ENCODE results near the gene CPNE5. TPM values are rescaled to one million over a fixed set of nuclear protein-coding genes. Genes with fewer than 3 reads are reported as not detected.

The CPNE5 gene
- total RNA-seq, 2 donors from 2014 or later = 3.9 to 64.5 TPM

GRCh38 chr6:36884610-36885009 is 45.4 kb upstream of the CPNE5 start:
- no peak for TF ChIP-seq POLR2AphosphoS5 (IDR thresholded peaks at IDR 0.05)
- DNase-seq (ENCODE audit: low spot score) = no peak
- no peaks in the 10 kb centered on the region for H3K9me3 ChIP-seq
- H3K36me3 ChIP-seq = no peaks in the 10 kb centered on the region
- H3K4me3 ChIP-seq = no peak overlapping the region
- no peak overlapping the region for H3K27ac ChIP-seq
- no peaks in the 10 kb centered on the region for H3K27me3 ChIP-seq (replicated peaks; ENCODE audit: insufficient read depth)
- whole genome bisulfite sequencing = 94% methylated on average over 3 of the region's 3 CpGs
- intact Hi-C loops (cut with DNase I) = loop anchor here (5.0 to 10.0 kb wide), 2 partner anchors 130 to 328 kb away; no protein-coding TSS in a partner anchor
- peaks cover 5% of the 10 kb centered on the region for H3K4me1 ChIP-seq (replicated peaks)

GRCh38 chr6:36875250-36875633 is 36.0 kb upstream of the CPNE5 start:
- Histone ChIP-seq H3K4me1 (replicated peaks) (no peaks in the 10 kb centered on the region), H3K27me3 (replicated peaks; ENCODE audit: insufficient read depth) (no peaks in the 10 kb centered on the region), H3K9me3 (no peaks in the 10 kb centered on the region), H3K27ac (peak overlapping the region; percentile 79 to 80), H3K36me3 (no peaks in the 10 kb centered on the region), H3K4me3 (peak overlapping the region; percentile 75 to 81)
- intact Hi-C loops (cut with DNase I) = no loop called here
- TF ChIP-seq POLR2AphosphoS5 (IDR thresholded peaks at IDR 0.05) (no peak), POLR2A (IDR thresholded peaks at IDR 0.05) (no peak)
- TF ChIP-seq, protein P1, sequence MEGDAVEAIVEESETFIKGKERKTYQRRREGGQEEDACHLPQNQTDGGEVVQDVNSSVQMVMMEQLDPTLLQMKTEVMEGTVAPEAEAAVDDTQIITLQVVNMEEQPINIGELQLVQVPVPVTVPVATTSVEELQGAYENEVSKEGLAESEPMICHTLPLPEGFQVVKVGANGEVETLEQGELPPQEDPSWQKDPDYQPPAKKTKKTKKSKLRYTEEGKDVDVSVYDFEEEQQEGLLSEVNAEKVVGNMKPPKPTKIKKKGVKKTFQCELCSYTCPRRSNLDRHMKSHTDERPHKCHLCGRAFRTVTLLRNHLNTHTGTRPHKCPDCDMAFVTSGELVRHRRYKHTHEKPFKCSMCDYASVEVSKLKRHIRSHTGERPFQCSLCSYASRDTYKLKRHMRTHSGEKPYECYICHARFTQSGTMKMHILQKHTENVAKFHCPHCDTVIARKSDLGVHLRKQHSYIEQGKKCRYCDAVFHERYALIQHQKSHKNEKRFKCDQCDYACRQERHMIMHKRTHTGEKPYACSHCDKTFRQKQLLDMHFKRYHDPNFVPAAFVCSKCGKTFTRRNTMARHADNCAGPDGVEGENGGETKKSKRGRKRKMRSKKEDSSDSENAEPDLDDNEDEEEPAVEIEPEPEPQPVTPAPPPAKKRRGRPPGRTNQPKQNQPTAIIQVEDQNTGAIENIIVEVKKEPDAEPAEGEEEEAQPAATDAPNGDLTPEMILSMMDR (IDR thresholded peaks at IDR 0.05) = no peak
- 28% methylated on average over 6 of the region's 6 CpGs for WGBS
- DNase-seq (ENCODE audit: low spot score) = no peak

DNA sequence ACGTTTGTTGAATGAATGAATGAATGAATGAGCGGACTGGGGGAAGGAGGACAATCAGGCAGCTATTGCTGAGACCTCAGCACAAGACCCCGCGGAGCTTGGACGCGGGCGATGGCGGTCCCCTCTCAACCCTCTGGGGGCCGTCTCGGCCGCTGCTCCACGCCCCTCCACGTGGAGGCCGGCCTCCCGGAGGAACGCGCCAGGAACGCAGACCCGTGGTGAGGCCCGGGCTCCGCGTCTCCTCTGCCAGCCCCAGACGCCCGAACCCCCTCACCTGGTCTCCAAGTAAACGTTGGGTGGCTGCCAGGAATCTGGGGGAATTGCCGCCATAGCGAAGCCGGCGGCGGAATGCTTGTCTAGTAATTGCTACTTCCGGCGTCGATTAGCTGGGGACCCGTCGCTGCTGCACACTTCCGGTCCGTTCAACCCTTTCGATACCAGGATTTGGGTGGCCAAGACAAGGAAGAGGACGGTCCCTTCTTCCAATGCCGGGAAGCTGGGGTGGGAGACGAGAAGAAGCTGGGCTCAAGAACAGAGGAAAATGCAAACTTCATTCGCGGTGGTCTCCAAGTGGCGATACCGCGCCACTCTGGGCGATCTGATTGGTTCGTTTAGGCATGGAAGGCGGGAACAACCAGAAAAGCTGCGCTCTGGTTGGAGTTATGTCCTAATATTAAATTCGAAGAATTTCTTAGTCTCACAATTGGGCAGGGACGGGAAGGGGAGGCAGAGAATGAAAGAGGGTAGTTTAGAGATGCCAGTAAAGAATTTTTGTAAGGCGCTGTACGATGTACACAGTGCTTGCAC is 35.4 kb upstream of the CPNE5 start, which contains the start of gene PPIL1:
TSS of gene PPIL1 (minus strand) at position 361 of the 807 bp plus-strand sequence. CDS start at position 330, 31 bp downstream.
- no peaks in the 10 kb centered on the region for H3K9me3 ChIP-seq
- DNase-seq (ENCODE audit: low spot score) = peak; percentile 75
- peak within 1 kb of the TSS; percentile 75 to 81 for H3K4me3 ChIP-seq
- no peaks in the 10 kb centered on the region for H3K4me1 ChIP-seq (replicated peaks)
- TF ChIP-seq, protein P1 (IDR thresholded peaks at IDR 0.05) = peak in 1 of 4 experiments; percentile 25
- peak; percentile 41 for TF ChIP-seq POLR2A (IDR thresholded peaks at IDR 0.05)
- TF ChIP-seq POLR2AphosphoS5 (IDR thresholded peaks at IDR 0.05) = peak; percentile 60
- H3K27ac ChIP-seq = peak within 1 kb of the TSS; percentile 79 to 80
- H3K36me3 ChIP-seq = no peaks in the 10 kb centered on the region
- intact Hi-C loops (cut with DNase I) = no loop called here
- no peaks in the 10 kb centered on the region for H3K27me3 ChIP-seq (replicated peaks; ENCODE audit: insufficient read depth)
- under 1% methylated on average over 54 of the region's 54 CpGs for WGBS

- 7% methylated on average over 11 of the region's 11 CpGs for WGBS
- DNase-seq (ENCODE audit: low spot score) = no peak
- Histone ChIP-seq H3K27me3 (replicated peaks; ENCODE audit: insufficient read depth) (no peaks in the 10 kb centered on the region), H3K9me3 (no peaks in the 10 kb centered on the region), H3K4me1 (replicated peaks) (no peaks in the 10 kb centered on the region), H3K27ac (peak overlapping the region; percentile 79 to 80), H3K4me3 (peak overlapping the region; percentile 75 to 81), H3K36me3 (no peaks in the 10 kb centered on the region)
- intact Hi-C loops (cut with DNase I) = no loop called here
- TF ChIP-seq POLR2A (IDR thresholded peaks at IDR 0.05) (no peak), POLR2AphosphoS5 (IDR thresholded peaks at IDR 0.05) (no peak)
- TF ChIP-seq, protein P1 (IDR thresholded peaks at IDR 0.05) = peak in 1 of 4 experiments; percentile 16
Measured at GRCh38 chr6:36873612-36874442, 34.6 kb upstream of the CPNE5 start.

DNA sequence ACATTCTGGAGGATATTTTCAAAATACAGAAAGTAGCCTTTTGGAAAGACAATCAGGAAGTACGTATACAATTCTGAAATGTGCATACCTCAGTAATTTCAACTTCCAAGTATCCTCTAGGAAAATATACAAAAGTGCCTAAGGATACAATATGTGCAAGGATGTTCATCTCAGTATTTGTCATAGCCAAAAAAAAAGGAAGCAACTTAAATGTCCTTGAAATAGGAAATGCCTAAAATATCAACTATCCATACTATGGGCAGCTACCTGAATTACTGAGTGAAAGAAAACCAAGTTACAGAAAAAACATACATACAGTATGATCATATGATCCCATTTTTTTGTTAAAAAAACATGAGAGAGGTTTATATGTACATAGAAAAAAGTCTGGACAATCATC is 33.9 kb upstream of the CPNE5 start:
- no peak for DNase-seq (ENCODE audit: low spot score)
- no peak overlapping the region for H3K4me3 ChIP-seq
- no peaks in the 10 kb centered on the region for H3K36me3 ChIP-seq
- WGBS = 95% methylated on average over 1 of the region's 1 CpG
- H3K27ac ChIP-seq = no peak overlapping the region
- H3K27me3 ChIP-seq (replicated peaks; ENCODE audit: insufficient read depth) = no peaks in the 10 kb centered on the region
- TF ChIP-seq, protein P1 (IDR thresholded peaks at IDR 0.05) = no peak
- no peaks in the 10 kb centered on the region for H3K4me1 ChIP-seq (replicated peaks)
- intact Hi-C loops (cut with DNase I) = no loop called here
- no peaks in the 10 kb centered on the region for H3K9me3 ChIP-seq

Measured in prostate gland (tissue), 2 donors.